ENCODE results near the gene RFX3.

The RFX3 gene

GRCh38 chr9:3398232-3398648 is 127.6 kb downstream of the RFX3 start:
- H3K4me2 ChIP-seq (ENCODE audit: low read depth, low read length, poor library complexity, severe bottlenecking) = peak overlapping the region; percentile 57
- no peaks in the 10 kb centered on the region for H3K9me3 ChIP-seq (ENCODE audit: insufficient read depth, low read length)
- H3K9me2 ChIP-seq (replicated peaks; ENCODE audit: insufficient read depth, low read length) = no peaks in the 10 kb centered on the region
- peaks cover 12% of the 10 kb centered on the region; the same call in 1 of the 2 replicates for H3F3A ChIP-seq (ENCODE audit: insufficient read depth)
- peak overlapping the region; percentile 31 for H3K4me3 ChIP-seq (ENCODE audit: insufficient read depth, low read length, poor library complexity, severe bottlenecking)
- no peaks in the 10 kb centered on the region for H4K20me1 ChIP-seq (ENCODE audit: low read depth, low read length)
- H3K36me3 ChIP-seq (ENCODE audit: low read length) = no peaks in the 10 kb centered on the region
- TF ChIP-seq CTCF (IDR thresholded peaks at IDR 0.05; ENCODE audit: insufficient read depth, low read length, poor library complexity, severe bottlenecking) (no peak), EZH2phosphoT487 (conservative IDR thresholded peaks at IDR 0.05; ENCODE audit: low read length) (no peak)
- H3K9ac ChIP-seq (ENCODE audit: low read length) = peak overlapping the region; percentile 20; the same call in 1 of the 2 replicates
- no peaks in the 10 kb centered on the region for H3K79me2 ChIP-seq (ENCODE audit: insufficient read depth, low read length)
- H3K27me3 ChIP-seq (ENCODE audit: low read length) = no peaks in the 10 kb centered on the region
- peak overlapping the region; percentile 68 for H2AFZ ChIP-seq (ENCODE audit: low read depth, low read length, severe bottlenecking)
- H3K27ac ChIP-seq (ENCODE audit: low read depth, low read length) = peak overlapping the region; percentile 72

- H3K79me2 ChIP-seq (ENCODE audit: insufficient read depth, low read length) = no peaks in the 10 kb centered on the region
- H3K36me3 ChIP-seq (ENCODE audit: low read length) = no peaks in the 10 kb centered on the region
- peak overlapping the region; percentile 57 for H3K4me2 ChIP-seq (ENCODE audit: low read depth, low read length, poor library complexity, severe bottlenecking)
- TF ChIP-seq CTCF (IDR thresholded peaks at IDR 0.05; ENCODE audit: insufficient read depth, low read length, poor library complexity, severe bottlenecking) = no peak
- TF ChIP-seq EZH2phosphoT487 (conservative IDR thresholded peaks at IDR 0.05; ENCODE audit: low read length) = no peak
- no peaks in the 10 kb centered on the region for H3K9me3 ChIP-seq (ENCODE audit: insufficient read depth, low read length)
- peak overlapping the region; percentile 72 for H3K27ac ChIP-seq (ENCODE audit: low read depth, low read length)
- H3K4me3 ChIP-seq (ENCODE audit: insufficient read depth, low read length, poor library complexity, severe bottlenecking) = peak overlapping the region; percentile 31
- H3K9me2 ChIP-seq (replicated peaks; ENCODE audit: insufficient read depth, low read length) = no peaks in the 10 kb centered on the region
- peak overlapping the region; percentile 20; the same call in 1 of the 2 replicates for H3K9ac ChIP-seq (ENCODE audit: low read length)
- H2AFZ ChIP-seq (ENCODE audit: low read depth, low read length, severe bottlenecking) = peak overlapping the region; percentile 68
- H3K27me3 ChIP-seq (ENCODE audit: low read length) = no peaks in the 10 kb centered on the region
- H3F3A ChIP-seq (ENCODE audit: insufficient read depth) = peaks cover 12% of the 10 kb centered on the region; the same call in 1 of the 2 replicates
- no peaks in the 10 kb centered on the region for H4K20me1 ChIP-seq (ENCODE audit: low read depth, low read length)
Measured at GRCh38 chr9:3397766-3398165, 128.0 kb downstream of the RFX3 start.

- Histone ChIP-seq H4K20me1 (ENCODE audit: low read depth, low read length) (no peaks in the 10 kb centered on the region), H3F3A (ENCODE audit: insufficient read depth) (0 out of 2 replicates have a peak, but pooled peaks cover 4% of the 10 kb centered on the region), H3K27ac (ENCODE audit: low read depth, low read length) (no peak overlapping the region), H3K27me3 (ENCODE audit: low read length) (no peaks in the 10 kb centered on the region), H3K9me3 (ENCODE audit: insufficient read depth, low read length) (no peaks in the 10 kb centered on the region), H3K9me2 (replicated peaks; ENCODE audit: insufficient read depth, low read length) (no peaks in the 10 kb centered on the region), H3K4me2 (ENCODE audit: low read depth, low read length, poor library complexity, severe bottlenecking) (no peak overlapping the region), H2AFZ (ENCODE audit: low read depth, low read length, severe bottlenecking) (no peak overlapping the region), H3K79me2 (ENCODE audit: insufficient read depth, low read length) (no peaks in the 10 kb centered on the region), H3K36me3 (ENCODE audit: low read length) (0 out of 2 replicates have a peak, but pooled peaks cover 5% of the 10 kb centered on the region), H3K9ac (ENCODE audit: low read length) (no peak overlapping the region), H3K4me3 (ENCODE audit: insufficient read depth, low read length, poor library complexity, severe bottlenecking) (no peak overlapping the region)
- no peak for TF ChIP-seq CTCF (IDR thresholded peaks at IDR 0.05; ENCODE audit: insufficient read depth, low read length, poor library complexity, severe bottlenecking)
- TF ChIP-seq EZH2phosphoT487 (conservative IDR thresholded peaks at IDR 0.05; ENCODE audit: low read length) = no peak
Measured at GRCh38 chr9:3391414-3391813, 134.4 kb downstream of the RFX3 start.

All from SU-DHL-6 (cell line).